CD4-positive, alpha-beta T cell treated with Interleukin-17A for 4 hours (primary cell): ENCODE results near the gene FOXS1.

ENCODE experiments used
- DNase-seq: peaks from one replicate; pipeline ENCODE4 v3.0.0-alpha.2; 2020; ENCODE audit warnings: mixed read lengths

The FOXS1 gene

GRCh38 chr20:31860390-31861134 is 15.2 kb upstream of the FOXS1 start:
- no peak for DNase-seq

- DNase-seq = no peak
Measured at GRCh38 chr20:31859998-31860380, 14.6 kb upstream of the FOXS1 start.

GRCh38 chr20:31859266-31859997 is 14.0 kb upstream of the FOXS1 start:
- DNase-seq = no peak

- DNase-seq = no peak
Measured at GRCh38 chr20:31858760-31859083, 13.3 kb upstream of the FOXS1 start.

- DNase-seq = no peak
Measured at GRCh38 chr20:31857861-31858759, 12.7 kb upstream of the FOXS1 start.

GRCh38 chr20:31856516-31856915 is 11.1 kb upstream of the FOXS1 start:
- no peak for DNase-seq

- no peak for DNase-seq
Measured at GRCh38 chr20:31853481-31853880, 8.1 kb upstream of the FOXS1 start.

GRCh38 chr20:31851240-31851955 is 6.0 kb upstream of the FOXS1 start:
- no peak for DNase-seq

- DNase-seq = no peak
Measured at GRCh38 chr20:31849306-31849930, 4.0 kb upstream of the FOXS1 start.

- no peak for DNase-seq
Measured at GRCh38 chr20:31848088-31848999, 2.9 kb upstream of the FOXS1 start.

GRCh38 chr20:31846793-31847138 is 1.4 kb upstream of the FOXS1 start:
- no peak for DNase-seq

GRCh38 chr20:31844737-31845299 is 586 bp downstream of the FOXS1 start:
- no peak for DNase-seq

GRCh38 chr20:31843881-31844280 is 1.5 kb downstream of the FOXS1 start:
- no peak for DNase-seq

GRCh38 chr20:31843288-31843687 is 2.1 kb downstream of the FOXS1 start:
- no peak for DNase-seq

GRCh38 chr20:31842471-31843157 is 2.8 kb downstream of the FOXS1 start:
- DNase-seq = no peak

- no peak for DNase-seq
Measured at GRCh38 chr20:31841928-31842327, 3.5 kb downstream of the FOXS1 start.

GRCh38 chr20:31840906-31841816 is 4.2 kb downstream of the FOXS1 start:
- DNase-seq = no peak

- no peak for DNase-seq
Measured at GRCh38 chr20:31839782-31840487, 5.5 kb downstream of the FOXS1 start.
